ENCODE data around the gene SREBF1. TPM values are rescaled to one million over a fixed set of nuclear protein-coding genes. Genes with fewer than 3 reads are reported as not detected.

SREBF1 gene
- total RNA-seq (2022; extraction: Qiagen RNA extraction) = 51.3 to 82.2 TPM (median 75.8 TPM) in 5 replicates

GRCh38 chr17:17836818-17837379 is at the start of gene SREBF1:
SREBF1 (minus strand) TSS chr17:17836986; CDS start chr17:17836817, 169 bp downstream.

Other genes with a start within 250 kb of the SREBF1 start
- gene PEMT, start 245.3 kb downstream of the SREBF1 start, total RNA-seq (2022; extraction: Qiagen RNA extraction) = 57.7 to 72.6 TPM (median 64.9 TPM) in 5 replicates
- gene RAI1, start 155.5 kb downstream of the SREBF1 start, total RNA-seq (2022; extraction: Qiagen RNA extraction) = 33.1 to 41.5 TPM (median 39.4 TPM) in 5 replicates
- 15.4 to 22.8 TPM (median 21.5 TPM) in 5 replicates for gene TOM1L2, start 135.4 kb upstream of the SREBF1 start, total RNA-seq (2022; extraction: Qiagen RNA extraction)
- gene DRC3, start 135.9 kb upstream of the SREBF1 start, total RNA-seq (2022; extraction: Qiagen RNA extraction) = 1.4 to 3.5 TPM (median 1.9 TPM) in 5 replicates
- gene ATPAF2, start 202.2 kb upstream of the SREBF1 start, total RNA-seq (2022; extraction: Qiagen RNA extraction) = 24.7 to 31.8 TPM (median 29.8 TPM) in 5 replicates
- gene GID4, start 202.4 kb upstream of the SREBF1 start, total RNA-seq (2022; extraction: Qiagen RNA extraction) = 8.7 to 11.3 TPM (median 10.6 TPM) in 5 replicates

Measured in A549 treated with Mapracorat at 1 μM for 4 hours (cell line).